Duodenal mucosa (tissue), 2 donors: Measurements from ENCODE around the gene TSPAN1.

Source experiments
- H3K27ac ChIP-seq: one replicate; pipeline ENCODE4 v1.7.0; 2013; ENCODE audit warnings: low read depth, low read length
- H3K27me3 ChIP-seq, 2 donors: one replicate each; pipeline ENCODE4 v1.7.0; 2013; ENCODE audit warnings: low read length in 2 of 2, control low read depth in 1 of 2; ENCODE audit not compliant: insufficient read depth in 2 of 2, control insufficient read depth in 1 of 2
- H3K36me3 ChIP-seq, 2 donors: one replicate each; pipeline ENCODE4 v1.7.0; 2013; ENCODE audit warnings: low read length in 2 of 2, control low read depth in 1 of 2; ENCODE audit not compliant: insufficient read depth in 2 of 2, control insufficient read depth in 1 of 2
- H3K4me1 ChIP-seq, 2 donors: one replicate each; pipeline ENCODE4 v1.7.0; 2013; ENCODE audit warnings: low read length in 2 of 2, control low read depth in 1 of 2; ENCODE audit not compliant: insufficient read depth in 2 of 2, control insufficient read depth in 1 of 2
- H3K4me3 ChIP-seq, 2 donors: one replicate each; pipeline ENCODE4 v1.7.0; 2013; ENCODE audit warnings: low read length in 2 of 2, low read depth in 1 of 2
- H3K9ac ChIP-seq, 2 donors: one replicate each; pipeline ENCODE4 v1.7.0; 2013; ENCODE audit warnings: low read length in 2 of 2, low read depth in 1 of 2
- H3K9me3 ChIP-seq, 2 donors: one replicate each; pipeline ENCODE4 v1.7.0; 2013; ENCODE audit warnings: low read length in 2 of 2, control low read depth in 1 of 2; ENCODE audit not compliant: control insufficient read depth in 1 of 2

Gene TSPAN1

DNA sequence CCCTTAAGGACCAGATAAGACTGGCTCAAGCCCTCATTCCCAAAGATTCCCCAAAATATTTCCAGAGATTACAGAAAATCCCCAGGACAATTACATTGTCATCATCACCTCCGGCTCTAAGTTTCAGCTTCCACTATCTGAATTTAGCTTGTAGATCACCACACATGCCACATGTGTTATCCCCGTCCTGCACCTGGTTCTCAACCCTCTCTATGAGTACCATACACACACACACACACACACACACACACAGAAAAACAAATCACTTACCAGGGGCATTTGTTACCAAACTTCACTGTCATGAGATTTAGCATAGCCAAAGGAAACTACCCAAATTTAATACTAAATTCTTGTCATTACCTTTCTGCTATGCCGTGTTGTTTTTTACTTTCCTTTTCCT is 15.4 kb upstream of the TSPAN1 start:
- no peak overlapping the region for H3K9ac ChIP-seq
- no peaks in the 10 kb centered on the region for H3K27me3 ChIP-seq
- H3K4me3 ChIP-seq, result no peak overlapping the region
- no peak overlapping the region for H3K27ac ChIP-seq
- no peaks in the 10 kb centered on the region for H3K36me3 ChIP-seq
- H3K9me3 ChIP-seq, result no peaks in the 10 kb centered on the region
- no peaks in the 10 kb centered on the region for H3K4me1 ChIP-seq

DNA sequence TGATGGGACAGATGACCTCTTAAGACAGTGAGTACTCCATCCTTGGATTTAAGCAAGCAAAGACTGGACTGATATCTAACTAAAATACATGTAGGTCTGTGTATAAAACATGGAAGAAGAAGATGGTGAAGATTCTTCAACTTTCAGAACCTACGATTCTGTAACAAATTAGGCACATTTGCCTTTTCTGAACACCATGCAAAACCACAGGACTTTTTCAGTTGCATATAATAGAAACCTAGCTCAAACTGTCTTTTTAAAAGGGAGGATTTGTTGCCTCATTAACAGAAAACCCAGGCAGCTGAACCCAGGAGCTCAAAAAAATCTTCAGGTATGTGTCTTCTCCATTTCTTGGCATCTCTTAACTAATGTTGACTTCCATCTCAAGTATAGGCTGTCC is 14.7 kb upstream of the TSPAN1 start:
- Histone ChIP-seq H3K27ac (no peak overlapping the region), H3K9ac (no peak overlapping the region), H3K27me3 (no peaks in the 10 kb centered on the region), H3K4me3 (no peak overlapping the region), H3K4me1 (no peaks in the 10 kb centered on the region), H3K9me3 (no peaks in the 10 kb centered on the region), H3K36me3 (no peaks in the 10 kb centered on the region)

DNA sequence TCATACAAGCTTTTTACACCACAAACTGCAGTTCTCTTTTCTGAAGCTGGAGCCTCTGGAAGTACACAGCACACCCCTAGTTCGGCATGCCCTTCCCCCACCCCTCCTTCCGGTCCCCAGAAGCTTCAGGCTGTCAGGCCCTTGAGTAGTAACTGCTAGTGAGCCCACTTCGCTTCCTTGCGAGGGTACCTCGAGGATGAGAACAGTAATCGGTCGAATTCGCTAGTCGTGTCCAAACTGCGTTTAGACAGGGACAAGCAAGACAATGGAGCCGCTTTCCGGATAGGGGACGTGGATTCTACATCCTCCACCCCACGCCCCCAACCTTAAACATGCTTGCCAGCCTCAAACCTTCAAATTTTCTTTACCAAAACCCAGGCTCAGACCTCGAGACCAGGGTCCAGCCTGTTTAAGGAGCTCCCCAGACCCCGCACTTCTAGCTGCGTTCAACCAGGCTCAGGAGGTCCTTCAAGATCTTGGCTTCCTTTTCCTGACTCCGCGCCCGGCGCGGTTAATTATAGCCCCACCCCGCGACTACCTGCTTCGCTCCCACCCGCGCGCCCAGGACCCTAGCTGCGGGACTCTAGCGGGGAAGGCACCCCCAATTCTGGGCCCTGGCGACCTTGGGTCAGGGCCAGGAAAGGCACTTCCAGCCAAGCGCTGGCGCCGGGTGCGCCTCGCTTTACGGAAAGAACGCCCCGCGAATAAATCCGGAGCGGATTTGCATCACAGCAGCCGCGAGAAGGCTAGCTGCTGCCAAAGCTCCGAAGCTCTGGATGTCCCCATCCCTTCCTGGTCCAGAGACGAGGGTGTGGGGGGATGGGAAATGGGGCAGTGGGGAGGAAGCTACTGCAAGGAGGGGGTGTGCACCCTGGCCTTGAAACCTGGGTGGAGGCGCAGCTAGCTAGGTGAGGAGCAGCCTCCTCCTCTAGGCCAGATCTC is 8.1 kb upstream of the TSPAN1 start:
- Histone ChIP-seq H3K36me3 (no peaks in the 10 kb centered on the region), H3K4me1 (peaks cover 11 to 12% of the 10 kb centered on the region in 2 donors), H3K9me3 (no peaks in the 10 kb centered on the region), H3K27ac (peak overlapping the region; percentile 37), H3K27me3 (peaks cover 0 to 5% of the 10 kb centered on the region in 2 donors), H3K9ac (peak overlapping the region; percentile 45 to 75), H3K4me3 (peak overlapping the region; percentile 70 to 71)

DNA sequence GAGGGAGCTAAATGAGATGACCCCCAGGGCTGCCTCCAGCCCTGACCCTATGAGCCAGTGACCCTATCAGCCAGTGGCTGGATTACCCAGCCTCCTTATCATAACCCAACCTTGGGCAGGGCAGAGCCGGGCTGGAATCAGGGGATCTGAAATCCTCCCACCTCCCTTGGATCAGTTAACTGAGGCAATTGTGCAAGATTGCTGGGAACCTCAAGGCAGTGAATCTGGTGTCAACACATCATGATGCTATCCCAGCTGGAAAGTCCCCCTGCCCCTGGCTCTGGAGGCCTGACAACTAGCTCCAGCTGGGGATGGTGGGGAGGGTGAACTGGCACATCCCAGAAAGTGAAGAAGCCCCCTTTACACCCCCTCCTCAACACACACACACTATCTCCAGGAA is 6.4 kb upstream of the TSPAN1 start:
- no peaks in the 10 kb centered on the region for H3K36me3 ChIP-seq
- H3K27ac ChIP-seq, result no peak overlapping the region
- H3K4me3 ChIP-seq, result no peak overlapping the region
- no peaks in the 10 kb centered on the region for H3K9me3 ChIP-seq
- peaks cover 0 to 5% of the 10 kb centered on the region in 2 donors for H3K27me3 ChIP-seq
- H3K9ac ChIP-seq, result no peak overlapping the region
- peaks cover 15 to 17% of the 10 kb centered on the region in 2 donors for H3K4me1 ChIP-seq

DNA sequence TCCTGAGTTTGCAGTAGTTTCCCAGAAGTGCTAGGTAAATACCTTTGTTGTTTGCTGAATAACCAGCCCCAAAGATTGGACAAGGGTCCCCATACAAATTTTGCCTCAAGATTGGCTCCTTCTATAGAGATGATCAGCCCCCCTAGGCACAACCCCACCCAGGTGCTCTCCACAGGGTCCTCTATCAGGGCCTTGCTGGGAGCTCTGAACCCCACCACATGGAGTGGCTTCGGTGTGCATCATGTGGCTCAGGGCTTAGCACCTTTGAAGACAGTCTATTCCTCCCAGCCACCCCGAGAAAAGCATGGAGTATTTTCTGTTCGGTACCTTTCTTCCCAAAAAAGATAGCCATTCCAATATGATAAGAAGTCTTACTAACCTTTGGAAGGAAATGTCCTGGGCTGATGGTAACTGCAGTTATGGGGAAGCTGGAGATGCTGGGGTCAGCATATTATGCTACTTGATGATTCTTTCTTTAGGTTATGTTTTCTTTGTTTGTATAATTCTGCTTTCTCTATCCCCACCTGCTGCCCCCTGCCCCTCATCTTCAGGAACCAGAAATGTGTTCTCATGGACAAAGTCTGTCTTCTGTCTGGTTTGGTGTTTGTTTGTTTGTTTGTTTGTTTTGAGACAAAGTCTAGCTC is 5.0 kb upstream of the TSPAN1 start:
- H3K9ac ChIP-seq, result no peak overlapping the region
- H3K27ac ChIP-seq, result no peak overlapping the region
- no peaks in the 10 kb centered on the region for H3K36me3 ChIP-seq
- peaks cover 29 to 32% of the 10 kb centered on the region in 2 donors for H3K4me1 ChIP-seq
- H3K27me3 ChIP-seq, result peaks cover 0 to 5% of the 10 kb centered on the region in 2 donors
- no peaks in the 10 kb centered on the region for H3K9me3 ChIP-seq
- no peak overlapping the region for H3K4me3 ChIP-seq

- peaks cover 0 to 5% of the 10 kb centered on the region in 2 donors for H3K27me3 ChIP-seq
- peaks cover 32 to 33% of the 10 kb centered on the region in 2 donors for H3K4me1 ChIP-seq
- no peak overlapping the region for H3K27ac ChIP-seq
- H3K36me3 ChIP-seq, result no peaks in the 10 kb centered on the region
- no peak overlapping the region for H3K9ac ChIP-seq
- no peak overlapping the region for H3K4me3 ChIP-seq
- H3K9me3 ChIP-seq, result no peaks in the 10 kb centered on the region
Measured at GRCh38 chr1:46171351-46171750, 3.5 kb upstream of the TSPAN1 start.

GRCh38 chr1:46171871-46172270 is 3.0 kb upstream of the TSPAN1 start:
- Histone ChIP-seq H3K9me3 (no peaks in the 10 kb centered on the region), H3K27me3 (peaks cover 0 to 5% of the 10 kb centered on the region in 2 donors), H3K36me3 (no peaks in the 10 kb centered on the region), H3K27ac (no peak overlapping the region), H3K4me1 (peaks cover 32 to 33% of the 10 kb centered on the region in 2 donors), H3K4me3 (no peak overlapping the region), H3K9ac (no peak overlapping the region)

DNA sequence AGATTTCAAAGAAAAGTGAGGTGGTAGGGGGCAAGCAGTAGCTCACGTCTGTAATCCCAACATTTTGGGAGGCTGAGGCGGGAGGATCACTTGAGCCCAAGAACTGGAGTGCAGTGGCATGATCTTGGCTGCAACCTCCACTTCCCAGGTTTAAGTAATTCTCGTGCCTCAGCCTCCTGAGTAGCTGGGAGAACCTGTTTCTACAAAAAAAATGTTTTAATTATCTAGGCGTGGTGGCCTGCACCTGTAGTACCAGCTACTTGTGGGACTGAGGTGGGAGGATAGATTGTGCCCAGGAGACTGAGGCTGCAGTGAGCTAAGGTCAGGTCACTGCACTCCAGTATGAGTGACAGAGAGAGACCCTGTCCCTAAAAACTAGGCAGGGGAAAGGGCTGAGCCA is 2.6 kb upstream of the TSPAN1 start:
- Histone ChIP-seq H3K27ac (no peak overlapping the region), H3K4me3 (no peak overlapping the region), H3K9ac (no peak overlapping the region), H3K4me1 (peaks cover 29% of the 10 kb centered on the region in 2 donors), H3K27me3 (peaks cover 0 to 3% of the 10 kb centered on the region in 2 donors), H3K9me3 (no peaks in the 10 kb centered on the region), H3K36me3 (no peaks in the 10 kb centered on the region)

DNA sequence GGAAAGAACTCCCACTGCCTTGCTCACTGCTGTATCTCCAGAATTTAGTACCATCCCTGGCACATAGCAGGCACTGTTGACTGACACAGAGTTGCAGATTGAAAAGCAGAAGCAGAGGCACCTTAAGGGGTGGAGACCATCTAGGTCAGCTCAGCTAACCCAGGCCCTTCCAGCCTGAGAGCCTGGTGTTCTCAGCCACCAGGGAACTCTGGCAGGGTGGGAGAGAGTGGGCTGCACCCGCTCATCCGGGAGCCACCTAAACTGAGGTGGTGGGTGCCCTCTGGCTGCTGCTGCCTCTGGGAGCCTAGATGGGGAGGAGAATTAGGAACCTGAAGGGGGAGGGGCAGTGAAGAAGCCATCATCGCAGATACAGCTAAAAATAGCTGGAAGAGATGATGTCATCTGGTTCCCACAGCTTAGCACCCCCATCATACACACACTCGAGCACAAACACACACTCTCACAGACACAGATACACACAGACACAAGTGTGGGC is 1.5 kb upstream of the TSPAN1 start:
- Histone ChIP-seq H3K27me3 (no peaks in the 10 kb centered on the region), H3K27ac (no peak overlapping the region), H3K4me3 (no peak overlapping the region), H3K9ac (no peak overlapping the region), H3K4me1 (peaks cover 26 to 28% of the 10 kb centered on the region in 2 donors), H3K9me3 (no peaks in the 10 kb centered on the region), H3K36me3 (no peaks in the 10 kb centered on the region)

DNA sequence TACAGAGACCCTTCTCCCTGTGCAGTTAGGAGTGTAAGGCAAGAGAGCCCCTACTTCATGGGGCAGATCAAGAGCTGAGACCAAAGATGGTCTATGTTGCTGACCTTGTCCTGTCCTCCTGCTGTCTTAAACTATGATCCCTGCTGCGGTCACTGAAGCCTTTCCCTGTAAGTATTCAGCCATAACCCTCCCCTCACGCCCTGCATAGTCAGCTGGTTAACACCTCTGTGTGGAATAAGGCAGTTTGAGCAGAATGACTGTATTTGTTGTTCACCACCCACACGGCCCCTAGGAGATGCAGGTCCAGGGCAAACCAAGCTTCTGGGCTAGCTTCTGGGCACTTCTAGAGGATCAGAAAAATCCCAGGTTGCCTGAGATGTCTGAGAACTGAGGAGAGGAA is 356 bp downstream of the TSPAN1 start:
- H3K36me3 ChIP-seq, result no peaks in the 10 kb centered on the region
- H3K27ac ChIP-seq, result no peak overlapping the region
- H3K27me3 ChIP-seq, result no peaks in the 10 kb centered on the region
- no peak overlapping the region for H3K4me3 ChIP-seq
- H3K9me3 ChIP-seq, result no peaks in the 10 kb centered on the region
- H3K4me1 ChIP-seq, result peaks cover 41 to 42% of the 10 kb centered on the region in 2 donors
- H3K9ac ChIP-seq, result no peak overlapping the region
